PC-3 (cell line): Measurements from ENCODE around the gene PLXNA4. TPM values are rescaled to one million over a fixed set of nuclear protein-coding genes. Genes with fewer than 3 reads are reported as not detected.

Experiments used
- ATAC-seq: fragments of 200-7000 bp; cut with Tn5 transposase; 2 replicates; pipeline ENCODE4 v1.9.1; 2020; ENCODE audit warnings: mild to moderate bottlenecking, moderate library complexity
- BruUV-seq: library from RNA; stranded (reverse); fragments of 400-500 nt; replicated peaks from 2 replicates; lab custom pipeline; 2021; lab: Mats Ljungman, UMichigan
- CTCF ChIA-PET: fragments of 300-600 bp; sonication (Branson Sonifier 250); formaldehyde crosslinking; loops from one replicate; lab custom pipeline; 2022; ENCODE audit warnings: antibody characterized with exemption; lab: Charles Lee
- POLR2A ChIA-PET: fragments of 300-600 bp; sonication (Branson Sonifier 250); formaldehyde crosslinking; loops from one replicate; lab custom pipeline; 2022; ENCODE audit warnings: antibody characterized with exemption; ENCODE audit not compliant: unreplicated experiment; lab: Charles Lee
- DNase-seq: peaks from one replicate; pipeline ENCODE4 v3.0.0-alpha.2; 2015
- H2AFZ ChIP-seq: fragments of 300-600 bp; sonication (generic); 2 replicates; pipeline ENCODE4 v1.6.0; 2016; ENCODE audit warnings: antibody characterized with exemption, low read length
- H3F3A ChIP-seq: fragments of 300-600 bp; sonication (generic); one replicate; pipeline ENCODE4 v1.6.0; 2017; ENCODE audit warnings: antibody characterized with exemption, low read length, control low read depth, mild to moderate bottlenecking; ENCODE audit not compliant: unreplicated experiment
- H3K27ac ChIP-seq: fragments of 300-600 bp; sonication (generic); 2 replicates; pipeline ENCODE4 v1.5.1; 2016; ENCODE audit warnings: mild to moderate bottlenecking, low read length
- H3K27me3 ChIP-seq: fragments of 300-600 bp; sonication (generic); 2 replicates; pipeline ENCODE4 v1.6.1; 2016; ENCODE audit warnings: low read length, mixed read lengths
- H3K36me3 ChIP-seq: fragments of 300-600 bp; sonication (generic); 2 replicates; pipeline ENCODE4 v1.6.1; 2016; ENCODE audit warnings: low read depth, mixed run types, low read length, mixed read lengths
- H3K4me1 ChIP-seq: fragments of 300-600 bp; sonication (generic); 2 replicates; pipeline ENCODE4 v1.5.1; 2016; ENCODE audit warnings: low read length; ENCODE audit not compliant: insufficient read depth
- H3K4me2 ChIP-seq: fragments of 300-600 bp; sonication (generic); 2 replicates; pipeline ENCODE4 v1.6.0; 2016; ENCODE audit warnings: low read length
- H3K4me3 ChIP-seq: fragments of 300-600 bp; sonication (generic); 2 replicates; pipeline ENCODE4 v1.5.1; 2016; ENCODE audit warnings: mild to moderate bottlenecking, low read length, mixed read lengths
- H3K79me2 ChIP-seq: fragments of 300-600 bp; sonication (generic); 2 replicates; pipeline ENCODE4 v1.6.1; 2017; ENCODE audit warnings: low read length, mixed read lengths
- H3K9ac ChIP-seq: fragments of 300-600 bp; sonication (generic); 2 replicates; pipeline ENCODE4 v1.6.0; 2016; ENCODE audit warnings: mild to moderate bottlenecking, low read length
- H3K9me2 ChIP-seq: fragments of 300-600 bp; sonication (generic); replicated peaks from 2 replicates; pipeline ENCODE4 v1.6.1; 2016; ENCODE audit warnings: mixed run types, low read length, mixed read lengths
- H3K9me3 ChIP-seq: fragments of 300-600 bp; sonication (generic); 2 replicates; pipeline ENCODE4 v1.6.1; 2016; ENCODE audit warnings: low read length, mixed read lengths
- H4K20me1 ChIP-seq: fragments of 300-600 bp; sonication (generic); 2 replicates; pipeline ENCODE4 v1.6.1; 2016; ENCODE audit warnings: low read length, mixed read lengths
- CTCF ChIP-seq: fragments of 300-600 bp; sonication (generic); conservative IDR thresholded peaks from 2 replicates; pipeline ENCODE4 v1.5.1; 2017; ENCODE audit warnings: antibody characterized with exemption, low read depth, mild to moderate bottlenecking, low read length
- EZH2 ChIP-seq: fragments of 300-600 bp; sonication (generic); IDR thresholded peaks from one replicate; pipeline ENCODE4 v1.6.1; 2017; ENCODE audit warnings: antibody characterized with exemption, mild to moderate bottlenecking, low read length; ENCODE audit not compliant: unreplicated experiment
- EZH2phosphoT487 ChIP-seq: fragments of 300-600 bp; sonication (generic); IDR thresholded peaks from 2 replicates; pipeline ENCODE4 v1.6.1; 2018; ENCODE audit warnings: mild to moderate bottlenecking, antibody characterized with exemption, low read length, borderline replicate concordance
- intact Hi-C: fragments of 100-400 bp; cut with micrococcal nuclease; formaldehyde crosslinking; loops from 2 replicates; pipeline ENCODE4 v1.9.0; 2023
- total RNA-seq: library from RNA; depleted of rRNA; stranded (reverse); fragments of >200 nt; gene quantifications from 2 replicates; pipeline ENCODE4 v1.2.3, GENCODE V29; 2014

Gene PLXNA4
- total RNA-seq, 1 experiment from 2014 or later, result 1.2 TPM

- H3K36me3 ChIP-seq, result no peaks in the 10 kb centered on the region
- H3K9me3 ChIP-seq, result no peaks in the 10 kb centered on the region
- no peaks in the 10 kb centered on the region for H3K9me2 ChIP-seq
- peak overlapping the region; percentile 58 for H3K4me2 ChIP-seq
- no peaks in the 10 kb centered on the region for H4K20me1 ChIP-seq
- H3F3A ChIP-seq, result no peaks in the 10 kb centered on the region
- H3K79me2 ChIP-seq, result no peaks in the 10 kb centered on the region
- H3K9ac ChIP-seq, result no peak overlapping the region
- no peak overlapping the region for H2AFZ ChIP-seq
- BruUV-seq, result no TSS peak
- peak overlapping the region; percentile 41 for H3K27ac ChIP-seq
- TF ChIP-seq EZH2 (no peak), EZH2phosphoT487 (no peak), CTCF (no peak)
- intact Hi-C loops, result no loop called here
- peak; percentile 52 for DNase-seq
- H3K4me1 ChIP-seq, result peaks cover 21% of the 10 kb centered on the region
- ChIA-PET CTCF (no interaction called here), POLR2A (no interaction called here)
- H3K4me3 ChIP-seq, result peak overlapping the region; percentile 6; the same call in 1 of the 2 replicates
- H3K27me3 ChIP-seq, result no peaks in the 10 kb centered on the region
- peak; percentile 53 for ATAC-seq
Observed at GRCh38 chr7:132124575-132124974, 451.7 kb downstream of the PLXNA4 start.

GRCh38 chr7:132123773-132124172, 452.5 kb downstream of the PLXNA4 start:
- H3K27ac ChIP-seq, result no peak overlapping the region
- no peaks in the 10 kb centered on the region for H3K9me2 ChIP-seq
- H3K4me1 ChIP-seq, result peaks cover 29% of the 10 kb centered on the region
- BruUV-seq, result no TSS peak
- no peak overlapping the region for H3K4me2 ChIP-seq
- no peaks in the 10 kb centered on the region for H3K36me3 ChIP-seq
- H3K9me3 ChIP-seq, result no peaks in the 10 kb centered on the region
- H3K27me3 ChIP-seq, result no peaks in the 10 kb centered on the region
- no peaks in the 10 kb centered on the region for H3K79me2 ChIP-seq
- ATAC-seq, result no peak
- H2AFZ ChIP-seq, result no peak overlapping the region
- DNase-seq, result no peak
- no peak overlapping the region for H3K9ac ChIP-seq
- no peaks in the 10 kb centered on the region for H3F3A ChIP-seq
- intact Hi-C loops, result no loop called here
- ChIA-PET POLR2A (no interaction called here), CTCF (no interaction called here)
- TF ChIP-seq EZH2phosphoT487 (no peak), CTCF (no peak), EZH2 (no peak)
- H4K20me1 ChIP-seq, result no peaks in the 10 kb centered on the region
- no peak overlapping the region for H3K4me3 ChIP-seq

GRCh38 chr7:132122901-132123300, 453.4 kb downstream of the PLXNA4 start:
- no TSS peak for BruUV-seq
- Histone ChIP-seq H3K36me3 (no peaks in the 10 kb centered on the region), H3K4me2 (no peak overlapping the region), H3K27me3 (no peaks in the 10 kb centered on the region), H3K4me1 (peaks cover 37% of the 10 kb centered on the region), H3F3A (no peaks in the 10 kb centered on the region), H3K9me2 (no peaks in the 10 kb centered on the region), H3K4me3 (no peak overlapping the region), H4K20me1 (no peaks in the 10 kb centered on the region), H3K9ac (no peak overlapping the region), H3K27ac (no peak overlapping the region), H3K9me3 (no peaks in the 10 kb centered on the region), H3K79me2 (no peaks in the 10 kb centered on the region), H2AFZ (no peak overlapping the region)
- CTCF ChIA-PET, result no interaction called here
- DNase-seq (no peak), ATAC-seq (no peak)
- intact Hi-C loops, result no loop called here
- no peak for TF ChIP-seq CTCF
- TF ChIP-seq EZH2phosphoT487, result no peak
- TF ChIP-seq EZH2, result no peak
- POLR2A ChIA-PET, result no interaction called here
